HL-60 (cell line): ENCODE results near the gene ITPK1.

Source experiments
- CTCF ChIP-seq: IDR thresholded peaks from one replicate; pipeline ENCODE4 v1.5.1; 2011; ENCODE audit warnings: low read length, control low read depth, inconsistent platforms; ENCODE audit not compliant: insufficient read depth
- GABPA ChIP-seq: IDR thresholded peaks from 2 replicates; pipeline ENCODE4 v1.6.1; 2012; ENCODE audit warnings: low read depth
- POLR2AphosphoS5 ChIP-seq: IDR thresholded peaks from 2 replicates; pipeline ENCODE4 v1.6.1; 2012; ENCODE audit warnings: low read depth
- SPI1 ChIP-seq: IDR thresholded peaks from 2 replicates; pipeline ENCODE4 v1.6.1; 2012; ENCODE audit warnings: low read depth, mild to moderate bottlenecking, borderline replicate concordance
- TF ChIP-seq, protein P1 (sequence below): IDR thresholded peaks from 2 replicates; pipeline ENCODE4 v1.6.1; 2012; ENCODE audit warnings: low read depth; ENCODE audit not compliant: insufficient replicate concordance

- no peak for TF ChIP-seq CTCF
- no peak for TF ChIP-seq GABPA
- no peak for TF ChIP-seq POLR2AphosphoS5
- TF ChIP-seq SPI1: no peak
- TF ChIP-seq, protein P1, sequence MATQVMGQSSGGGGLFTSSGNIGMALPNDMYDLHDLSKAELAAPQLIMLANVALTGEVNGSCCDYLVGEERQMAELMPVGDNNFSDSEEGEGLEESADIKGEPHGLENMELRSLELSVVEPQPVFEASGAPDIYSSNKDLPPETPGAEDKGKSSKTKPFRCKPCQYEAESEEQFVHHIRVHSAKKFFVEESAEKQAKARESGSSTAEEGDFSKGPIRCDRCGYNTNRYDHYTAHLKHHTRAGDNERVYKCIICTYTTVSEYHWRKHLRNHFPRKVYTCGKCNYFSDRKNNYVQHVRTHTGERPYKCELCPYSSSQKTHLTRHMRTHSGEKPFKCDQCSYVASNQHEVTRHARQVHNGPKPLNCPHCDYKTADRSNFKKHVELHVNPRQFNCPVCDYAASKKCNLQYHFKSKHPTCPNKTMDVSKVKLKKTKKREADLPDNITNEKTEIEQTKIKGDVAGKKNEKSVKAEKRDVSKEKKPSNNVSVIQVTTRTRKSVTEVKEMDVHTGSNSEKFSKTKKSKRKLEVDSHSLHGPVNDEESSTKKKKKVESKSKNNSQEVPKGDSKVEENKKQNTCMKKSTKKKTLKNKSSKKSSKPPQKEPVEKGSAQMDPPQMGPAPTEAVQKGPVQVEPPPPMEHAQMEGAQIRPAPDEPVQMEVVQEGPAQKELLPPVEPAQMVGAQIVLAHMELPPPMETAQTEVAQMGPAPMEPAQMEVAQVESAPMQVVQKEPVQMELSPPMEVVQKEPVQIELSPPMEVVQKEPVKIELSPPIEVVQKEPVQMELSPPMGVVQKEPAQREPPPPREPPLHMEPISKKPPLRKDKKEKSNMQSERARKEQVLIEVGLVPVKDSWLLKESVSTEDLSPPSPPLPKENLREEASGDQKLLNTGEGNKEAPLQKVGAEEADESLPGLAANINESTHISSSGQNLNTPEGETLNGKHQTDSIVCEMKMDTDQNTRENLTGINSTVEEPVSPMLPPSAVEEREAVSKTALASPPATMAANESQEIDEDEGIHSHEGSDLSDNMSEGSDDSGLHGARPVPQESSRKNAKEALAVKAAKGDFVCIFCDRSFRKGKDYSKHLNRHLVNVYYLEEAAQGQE: no peak
These were observed 121.5 kb downstream of the ITPK1 start for GRCh38 chr14:92994131-92994676.
